CD4-positive, alpha-beta T cell treated with Interleukin-21 for 1 hour (primary cell): ENCODE results near the gene SDF4.

Experiments
- DNase-seq: peaks from one replicate; pipeline ENCODE4 v3.0.0-alpha.2; 2020

SDF4 gene

DNA sequence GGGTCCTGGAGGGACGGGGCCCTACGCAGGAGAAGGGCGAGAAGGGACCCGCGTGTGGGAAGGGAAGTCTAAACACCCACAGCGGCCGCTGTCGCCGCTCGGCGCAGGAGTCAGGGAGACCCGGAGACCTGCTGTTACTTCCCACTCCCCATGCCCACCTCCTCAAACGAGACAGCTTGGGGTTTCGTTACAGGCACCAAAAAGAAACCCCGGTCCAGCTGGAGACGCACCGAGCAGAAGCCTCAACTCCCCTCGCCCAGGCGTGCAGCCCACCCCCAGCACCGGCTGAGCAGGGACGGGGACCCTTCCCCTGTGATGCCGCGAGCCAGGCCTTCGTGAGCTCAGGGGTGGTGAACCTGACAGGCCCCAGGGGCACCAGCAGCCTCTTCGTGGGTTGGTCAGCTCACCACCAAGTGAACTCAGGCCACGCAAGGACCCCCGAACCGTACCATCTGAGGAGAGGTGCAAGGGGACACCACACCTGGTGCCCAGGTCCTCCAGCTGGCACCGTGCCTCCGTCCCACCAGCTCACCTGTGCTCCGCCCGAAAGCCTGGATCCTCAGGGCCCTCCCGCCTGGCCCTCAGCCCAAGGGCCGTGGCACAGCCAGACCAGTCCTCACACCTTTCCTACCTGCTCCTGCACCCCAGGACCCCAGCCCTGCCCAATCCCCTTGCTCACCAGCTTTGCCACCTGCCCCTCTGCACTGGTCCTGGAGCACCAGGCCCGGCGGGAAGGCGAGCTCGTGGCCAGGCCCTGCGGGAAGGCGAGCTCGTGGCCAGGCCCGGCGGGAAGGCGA lies 5.0 kb downstream of the SDF4 start:
- DNase-seq, result no peak

DNA sequence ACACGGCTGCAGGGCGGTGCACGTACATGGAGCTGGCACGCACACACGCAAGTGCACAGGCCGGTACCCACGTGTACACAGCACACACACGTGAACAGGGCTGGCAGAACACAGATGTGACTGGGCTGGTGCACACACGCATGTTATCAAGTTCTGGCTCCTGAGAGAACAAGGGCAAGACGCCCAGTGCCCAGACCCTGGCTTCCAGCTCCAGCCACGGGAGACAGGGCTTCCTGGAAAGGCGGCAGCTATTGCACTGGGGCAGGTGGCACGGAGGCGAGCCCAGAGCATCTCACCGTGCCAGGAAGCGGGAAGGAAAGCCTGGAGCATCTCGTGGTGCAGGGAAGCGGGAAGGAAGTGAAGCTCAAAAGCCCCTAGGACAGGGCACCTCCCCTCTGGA lies 5.9 kb downstream of the SDF4 start:
- DNase-seq, result no peak

- DNase-seq, result no peak
These were observed 6.5 kb downstream of the SDF4 start for GRCh38 chr1:1225238-1225845.

- DNase-seq, result no peak
These were observed 7.9 kb downstream of the SDF4 start for GRCh38 chr1:1223891-1224290.

DNA sequence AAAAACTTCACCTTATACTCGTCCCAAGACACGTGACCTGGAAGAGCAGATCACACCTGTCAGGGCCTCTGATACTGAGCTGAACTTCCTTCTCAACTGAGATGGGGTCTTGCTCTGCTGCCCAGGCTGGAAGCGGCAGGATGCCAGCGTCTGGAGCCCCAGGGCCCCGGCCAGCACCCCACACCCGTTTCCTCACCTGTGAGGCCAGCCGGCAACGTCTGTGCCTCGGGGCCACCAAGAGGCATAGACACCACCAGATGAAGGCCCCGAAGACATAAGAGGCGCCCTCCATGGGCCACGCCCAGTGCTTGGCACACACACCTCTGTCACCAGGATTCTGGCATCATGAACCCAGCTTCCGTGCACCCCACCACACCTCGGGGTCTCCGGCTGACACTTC lies 8.5 kb downstream of the SDF4 start:
- DNase-seq, result no peak

GRCh38 chr1:1222575-1223225 lies 9.1 kb downstream of the SDF4 start:
- DNase-seq, result no peak

DNA sequence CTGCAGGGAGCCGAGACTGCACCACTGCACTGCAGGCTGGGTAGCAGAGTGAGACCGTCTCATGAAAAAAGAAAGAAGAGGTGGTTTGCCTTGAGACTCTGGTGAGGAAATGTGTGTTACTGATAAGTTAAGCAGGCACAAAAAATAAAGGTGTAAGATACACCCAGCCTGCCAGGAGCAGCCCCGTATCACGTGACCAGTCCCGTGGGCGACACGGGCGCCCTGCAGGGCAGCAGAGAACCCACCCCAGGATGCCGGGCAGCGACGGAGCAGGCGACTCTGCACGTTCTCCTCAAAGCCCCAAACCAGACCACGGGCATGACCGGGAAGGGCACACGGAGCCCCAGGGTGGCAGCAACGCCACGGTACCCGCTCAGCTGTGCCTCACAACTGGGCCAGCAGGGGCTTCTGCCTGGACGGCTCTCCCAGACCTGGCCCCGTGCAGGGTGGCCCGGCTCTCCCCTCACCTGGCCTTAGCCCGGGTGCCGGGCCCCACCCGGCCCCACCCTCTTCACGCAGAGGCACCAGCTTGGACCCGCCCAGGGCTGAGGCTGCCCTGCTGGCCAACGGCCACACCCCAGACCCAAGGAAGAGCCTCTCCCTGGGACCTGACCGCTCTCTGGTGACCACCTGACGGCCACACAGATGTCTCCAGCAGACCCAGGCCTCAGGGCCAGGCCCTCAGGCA lies 9.8 kb downstream of the SDF4 start:
- DNase-seq, result no peak

DNA sequence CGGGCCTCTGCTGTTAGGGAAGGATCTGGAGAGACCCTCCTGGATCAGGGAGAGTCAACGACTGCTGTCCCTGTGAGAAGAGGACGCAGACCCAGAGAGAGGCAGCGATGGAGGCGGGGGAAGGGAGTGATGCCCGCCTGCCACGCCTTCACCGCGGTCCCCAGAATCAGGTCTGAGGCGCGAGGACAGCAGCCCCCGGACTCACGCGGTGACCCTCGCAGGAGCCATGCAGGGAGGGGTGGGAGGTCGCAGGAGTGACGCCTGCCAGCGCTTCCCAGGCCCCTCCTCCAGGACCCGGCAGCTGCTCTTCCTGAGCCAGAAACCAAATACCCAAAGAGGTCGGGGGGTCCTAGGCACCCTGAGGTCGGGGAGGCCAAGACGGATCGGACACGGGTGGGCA lies 11.6 kb downstream of the SDF4 start:
- DNase-seq, result no peak

DNA sequence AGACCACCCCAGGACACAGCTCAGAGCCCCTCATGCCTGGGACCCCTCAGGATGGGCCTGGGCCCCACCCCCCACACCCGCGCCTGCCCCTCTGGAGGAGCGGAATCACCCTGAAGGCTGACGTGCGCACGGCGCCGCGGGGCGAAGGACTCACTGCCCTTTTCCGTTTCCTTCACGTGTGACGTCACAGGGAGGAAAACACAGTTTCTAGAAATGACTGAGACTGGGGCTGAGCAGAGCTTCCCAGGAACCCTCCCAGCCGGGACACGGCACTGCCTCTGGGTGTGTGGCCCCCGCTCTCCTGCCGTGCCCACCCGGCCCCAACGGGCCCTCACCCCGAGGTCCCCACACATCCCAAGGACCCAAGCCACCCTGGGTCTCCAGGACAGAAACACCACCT lies 12.5 kb downstream of the SDF4 start:
- DNase-seq, result peak; percentile 76

- DNase-seq, result no peak
These were observed 13.1 kb downstream of the SDF4 start for GRCh38 chr1:1218524-1219200.

GRCh38 chr1:1217621-1218523 lies 13.9 kb downstream of the SDF4 start:
- DNase-seq, result peak; percentile 41

GRCh38 chr1:1216770-1217620 lies 14.8 kb downstream of the SDF4 start:
- peak; percentile 76 for DNase-seq

DNA sequence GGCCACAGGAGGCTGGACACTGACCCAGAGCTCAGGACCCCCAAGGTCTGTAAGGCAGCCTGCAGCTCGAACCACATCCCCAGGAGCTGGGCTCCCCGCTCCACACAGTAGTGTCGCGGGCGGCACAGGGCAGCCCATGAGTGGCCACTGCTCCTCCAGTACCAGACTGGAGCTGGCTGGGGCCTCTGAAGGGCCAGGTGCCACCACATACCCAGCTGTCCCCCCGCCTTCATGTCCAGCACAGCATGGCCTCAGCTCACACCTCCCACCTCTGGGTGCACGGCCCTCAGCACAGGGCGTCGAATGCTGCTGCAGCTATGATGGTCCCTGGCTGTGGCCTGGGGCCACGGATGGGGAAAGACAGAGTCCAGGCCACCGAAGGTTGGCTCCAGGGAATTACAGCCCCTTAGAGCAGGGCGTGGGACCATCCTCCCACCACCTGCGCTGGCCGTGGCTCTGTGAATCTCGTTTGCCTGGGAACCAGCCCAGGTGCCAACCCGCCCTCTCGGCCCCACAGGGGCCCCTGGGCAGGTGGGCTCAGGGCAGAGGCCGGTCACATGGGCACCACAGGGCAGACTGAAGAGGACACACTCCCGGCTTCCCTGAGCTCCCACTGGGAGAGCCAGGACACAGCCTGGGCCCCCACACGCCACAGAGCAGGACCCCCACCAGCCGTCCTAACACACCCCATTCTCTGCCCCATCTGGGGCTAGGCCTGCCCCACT lies 15.8 kb downstream of the SDF4 start:
- DNase-seq, result no peak

GRCh38 chr1:1215080-1215676 lies 16.6 kb downstream of the SDF4 start:
- peak; percentile 50 for DNase-seq

- peak; percentile 56 for DNase-seq
These were observed 18.2 kb downstream of the SDF4 start, which contains the start of gene TNFRSF4 for GRCh38 chr1:1213345-1214265. TSS of gene TNFRSF4 (minus strand) at chr1:1214153. CDS start at chr1:1214127, 26 bp downstream.

GRCh38 chr1:1212780-1213344 lies 18.9 kb downstream of the SDF4 start:
- peak; percentile 63 for DNase-seq

DNA sequence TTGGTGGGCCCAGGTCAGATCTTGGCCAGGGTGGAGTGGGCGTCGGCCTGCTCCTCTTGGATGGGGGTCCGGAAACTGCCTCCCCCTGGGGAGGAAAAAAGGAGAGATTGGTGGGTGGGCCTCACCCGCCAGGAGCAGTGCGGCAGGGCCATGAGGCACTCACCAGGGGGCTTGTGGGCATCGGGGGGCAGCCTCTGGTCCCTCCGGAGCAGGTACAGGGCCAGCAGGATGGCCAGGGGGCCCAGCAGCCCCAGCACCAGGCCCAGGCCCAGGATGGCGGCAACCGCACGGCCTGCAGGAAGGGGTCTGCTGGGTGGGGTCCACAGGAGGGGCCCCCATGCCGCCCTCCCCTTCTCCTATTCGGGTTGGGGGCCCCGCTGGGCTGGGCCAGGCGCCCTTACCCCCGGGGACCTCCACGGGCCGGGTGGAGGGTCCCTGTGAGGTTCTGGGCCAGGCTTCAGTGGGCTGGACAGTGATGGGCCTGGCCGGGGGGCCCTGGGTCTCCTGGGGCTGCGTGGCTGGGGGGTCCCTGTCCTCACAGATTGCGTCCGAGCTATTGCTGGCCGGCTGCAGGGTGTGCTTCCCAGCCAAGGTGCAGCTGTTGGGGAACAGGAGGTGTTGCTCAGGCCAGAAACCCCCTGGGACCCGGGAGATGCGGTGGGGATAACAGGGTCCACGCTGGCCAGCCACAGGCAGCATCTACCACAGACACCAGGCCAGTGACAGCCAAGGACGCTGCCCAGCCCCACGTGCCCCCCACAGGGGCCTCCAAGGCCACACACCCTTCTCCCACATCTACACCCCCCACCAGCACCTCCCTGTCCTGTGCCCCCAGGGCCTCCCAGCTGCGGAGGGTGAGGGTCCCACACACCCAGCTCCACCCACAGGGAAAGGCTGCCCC lies 20.0 kb downstream of the SDF4 start:
- DNase-seq, result no peak
